ENCODE measurements around the gene LMTK2. TPM values are rescaled to one million over a fixed set of nuclear protein-coding genes. Genes with fewer than 3 reads are reported as not detected.

The LMTK2 gene
- total RNA-seq, 1 experiment from 2014 or later = 17.8 TPM

- no TSS peak for BruUV-seq (replicated peaks)
- intact Hi-C loops (cut with micrococcal nuclease) = no loop called here
- Histone ChIP-seq H3K27ac (ENCODE audit: low read depth, low read length) (peak within 1 kb of the TSS; percentile 57; the same call in 1 of the 2 replicates), H3K9me3 (ENCODE audit: control insufficient read depth in 1 of 2, insufficient read depth in 1 of 2, low read depth in 1 of 2, low read length in 2 of 2) (no peaks in the 10 kb centered on the region), H3K4me1 (ENCODE audit: control insufficient read depth in 1 of 2, insufficient read depth in 2 of 2, low read length in 2 of 2) (peaks cover 3 to 7% of the 10 kb centered on the region in 2 experiments; a peak in 2 of 4 replicates), H3K4me2 (ENCODE audit: low read length) (peak within 1 kb of the TSS; percentile 94), H4K20me1 (ENCODE audit: insufficient read depth) (no peaks in the 10 kb centered on the region), H3K9ac (ENCODE audit: low read length) (peak within 1 kb of the TSS; percentile 67), H3K79me2 (ENCODE audit: insufficient read depth, low read length) (no peaks in the 10 kb centered on the region), H3K4me3 (replicated peaks in 1 of 2; ENCODE audit: low read depth in 1 of 2, low read length in 2 of 2) (peak within 1 kb of the TSS; percentile 62 to 72), H3K27me3 (ENCODE audit: insufficient read depth, low read length) (no peaks in the 10 kb centered on the region), H3K36me3 (ENCODE audit: control insufficient read depth in 1 of 2, insufficient read depth in 2 of 2, low read length in 2 of 2) (peaks cover 0 to 2% of the 10 kb centered on the region in 2 experiments; a peak in 1 of 4 replicates), H2AFZ (ENCODE audit: low read depth, low read length, poor library complexity, severe bottlenecking) (no peak within 1 kb of the TSS), H3K9me2 (ENCODE audit: insufficient read depth) (no peaks in the 10 kb centered on the region)
- RAD21 ChIA-PET (ENCODE audit: low non-redundant PET in 1 of 2, low total read pairs in 2 of 2, uncharacterized antibody in 2 of 2, unreplicated experiment in 2 of 2) = interaction anchor here in 1 of 2 experiments (0.6 kb wide), 1 partner anchor 188 kb away, joined by 3 read pairs; no protein-coding TSS in a partner anchor
- ATAC-seq (peak; percentile 89), DNase-seq (ENCODE audit: low read depth, low spot score) (no peak)
- TF ChIP-seq POLR2AphosphoS5 (IDR thresholded peaks at IDR 0.05; ENCODE audit: low read depth, low read length) (peak; percentile 31; the same call in 1 of the 2 replicates), ELF1 (IDR thresholded peaks at IDR 0.05; ENCODE audit: borderline replicate concordance, low read depth) (no peak)
- POLR2A ChIA-PET = no interaction called here
- CTCF ChIA-PET = no interaction called here
Observed at GRCh38 chr7:98211221-98211675, 104.6 kb downstream of the LMTK2 start, which contains the start of gene BHLHA15. BHLHA15 (plus strand) TSS chr7:98211439; CDS start chr7:98212310, 871 bp downstream.

GRCh38 chr7:98211676-98212531 lies 105.2 kb downstream of the LMTK2 start:
- Histone ChIP-seq H3K27me3 (ENCODE audit: insufficient read depth, low read length) (no peaks in the 10 kb centered on the region), H3K9me3 (ENCODE audit: control insufficient read depth in 1 of 2, insufficient read depth in 1 of 2, low read depth in 1 of 2, low read length in 2 of 2) (no peaks in the 10 kb centered on the region), H3K79me2 (ENCODE audit: insufficient read depth, low read length) (no peaks in the 10 kb centered on the region), H3K4me3 (replicated peaks in 1 of 2; ENCODE audit: low read depth in 1 of 2, low read length in 2 of 2) (peak overlapping the region; percentile 62 to 72), H3K36me3 (ENCODE audit: control insufficient read depth in 1 of 2, insufficient read depth in 2 of 2, low read length in 2 of 2) (peaks cover 0 to 2% of the 10 kb centered on the region in 2 experiments; a peak in 1 of 4 replicates), H3K9ac (ENCODE audit: low read length) (peak overlapping the region; percentile 67), H3K9me2 (ENCODE audit: insufficient read depth) (no peaks in the 10 kb centered on the region), H2AFZ (ENCODE audit: low read depth, low read length, poor library complexity, severe bottlenecking) (no peak overlapping the region), H4K20me1 (ENCODE audit: insufficient read depth) (no peaks in the 10 kb centered on the region), H3K27ac (ENCODE audit: low read depth, low read length) (peak overlapping the region; percentile 57; the same call in 1 of the 2 replicates), H3K4me2 (ENCODE audit: low read length) (peak overlapping the region; percentile 94), H3K4me1 (ENCODE audit: control insufficient read depth in 1 of 2, insufficient read depth in 2 of 2, low read length in 2 of 2) (peaks cover 3 to 7% of the 10 kb centered on the region in 2 experiments; a peak in 2 of 4 replicates)
- ChIA-PET RAD21 (ENCODE audit: low non-redundant PET in 1 of 2, low total read pairs in 2 of 2, uncharacterized antibody in 2 of 2, unreplicated experiment in 2 of 2) (no interaction called here), CTCF (no interaction called here), POLR2A (no interaction called here)
- TSS peak; percentile 35 for BruUV-seq (replicated peaks)
- TF ChIP-seq YY1 (IDR thresholded peaks at IDR 0.05; ENCODE audit: extremely low read depth, insufficient replicate concordance, low read depth, low read length) = no peak
- TF ChIP-seq POLR2AphosphoS5 (IDR thresholded peaks at IDR 0.05; ENCODE audit: low read depth, low read length) = 0 out of 2 replicates have a peak, but pooled peaks have one; percentile 0
- DNase-seq (ENCODE audit: low read depth, low spot score) = no peak
- intact Hi-C loops (cut with micrococcal nuclease) = no loop called here
- ATAC-seq = peak; percentile 61

Data from HCT116 (cell line).